LNCaP clone FGC (cell line): ENCODE results near the gene RAB25.

Source experiments
- DNase-seq: peaks from one replicate; pipeline ENCODE4 v3.0.0-alpha.2; 2011; ENCODE audit warnings: low read depth
- H3K4me3 ChIP-seq: 2 replicates; pipeline ENCODE4 v1.5.1; 2011; ENCODE audit warnings: mild to moderate bottlenecking, low read depth, low read length, control low read depth
- CTCF ChIP-seq: IDR thresholded peaks from 2 replicates; pipeline ENCODE4 v1.5.1; 2012; ENCODE audit warnings: mild to moderate bottlenecking; ENCODE audit not compliant: control insufficient read depth, insufficient read depth; ENCODE audit errors: extremely low read depth

The RAB25 gene

GRCh38 chr1:156091610-156092009, 30.6 kb downstream of the RAB25 start:
- H3K4me3 ChIP-seq = no peak overlapping the region
- DNase-seq = no peak
- no peak for TF ChIP-seq CTCF

GRCh38 chr1:156095906-156096508, 35.0 kb downstream of the RAB25 start:
- H3K4me3 ChIP-seq = no peak overlapping the region
- TF ChIP-seq CTCF = no peak
- no peak for DNase-seq

GRCh38 chr1:156096640-156097391, 35.9 kb downstream of the RAB25 start:
- H3K4me3 ChIP-seq = no peak overlapping the region
- TF ChIP-seq CTCF = peak; percentile 94
- no peak for DNase-seq

- TF ChIP-seq CTCF = no peak
- no peak for DNase-seq
- no peak overlapping the region for H3K4me3 ChIP-seq
Measured at GRCh38 chr1:156097499-156098178, 36.7 kb downstream of the RAB25 start.

- no peak overlapping the region for H3K4me3 ChIP-seq
- DNase-seq = no peak
- TF ChIP-seq CTCF = no peak
Measured at GRCh38 chr1:156098784-156099183, 37.8 kb downstream of the RAB25 start.

- TF ChIP-seq CTCF = no peak
- DNase-seq = no peak
Measured at GRCh38 chr1:156099282-156099681, 38.3 kb downstream of the RAB25 start.

More at GRCh38 chr1:156099282-156099681, 38.3 kb downstream of the RAB25 start:
- H3K4me3 ChIP-seq = no peak overlapping the region
